NCI-H510A (cell line): ENCODE measurements around the gene TBCEL.
"Not testable (repeated sequence)": the region's sequence is repeated elsewhere in the genome, so short reads cannot be mapped to it uniquely, and the experiment has no call there.

Source experiments
- DNase-seq: peaks from one replicate; lab custom pipeline; 2025; lab: John Stamatoyannopoulos, UW

Gene TBCEL

GRCh38 chr11:121105481-121106195 lies 81.7 kb downstream of the TBCEL start:
- no peak for DNase-seq

DNA sequence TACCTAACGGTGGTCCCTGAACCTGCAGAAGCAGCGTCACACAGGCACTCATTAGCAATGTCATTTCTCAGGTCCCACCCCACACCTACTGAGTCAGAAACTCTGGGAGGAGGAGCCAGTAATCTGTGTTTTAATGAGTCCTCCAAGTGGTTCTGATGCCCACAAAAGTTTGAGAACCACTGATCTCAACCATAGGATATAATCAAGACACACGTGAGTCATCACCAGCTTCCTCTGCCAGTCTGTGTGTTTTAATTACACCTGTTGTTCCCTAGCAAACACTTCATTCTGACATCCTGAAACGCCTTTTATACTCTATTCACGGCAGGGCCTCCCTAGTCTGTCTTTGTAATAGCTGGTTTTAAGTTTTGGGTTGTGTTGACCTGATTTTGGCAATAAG lies 82.9 kb downstream of the TBCEL start:
- DNase-seq: no peak

DNA sequence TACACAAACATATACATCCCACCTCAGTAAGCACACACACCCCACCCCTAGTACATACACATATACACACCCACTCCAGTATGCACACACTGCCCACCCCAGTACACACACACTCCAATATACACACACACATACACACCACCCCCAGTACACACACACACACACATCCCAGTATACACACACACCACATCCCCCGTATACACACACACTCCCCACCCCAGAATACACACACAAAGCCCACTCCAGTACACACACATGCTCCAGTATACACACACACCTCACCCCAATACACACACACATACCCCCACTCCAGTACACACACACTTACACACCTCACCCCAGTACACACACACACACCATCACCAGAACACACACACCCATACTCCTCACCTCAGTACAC lies 84.5 kb downstream of the TBCEL start:
- DNase-seq: no peak

DNA sequence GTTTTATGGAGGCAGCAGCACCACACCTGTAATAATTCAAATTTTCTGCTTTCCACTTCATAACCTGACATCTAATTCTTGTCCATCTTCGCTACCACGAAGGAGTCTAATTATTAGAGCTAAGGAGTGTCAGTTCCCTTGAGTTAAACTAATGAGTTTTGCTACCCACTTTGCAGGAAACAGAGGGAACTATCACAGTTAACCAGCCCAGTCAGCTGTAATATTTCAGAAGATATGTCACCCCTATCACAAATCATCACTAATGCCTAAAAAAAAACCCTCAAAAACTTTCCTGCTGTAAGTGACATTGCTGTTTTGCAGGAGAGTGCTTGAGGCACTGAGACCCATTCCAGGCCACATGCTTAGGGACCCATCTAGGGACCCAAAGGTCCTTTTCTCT lies 85.6 kb downstream of the TBCEL start:
- no peak for DNase-seq

DNA sequence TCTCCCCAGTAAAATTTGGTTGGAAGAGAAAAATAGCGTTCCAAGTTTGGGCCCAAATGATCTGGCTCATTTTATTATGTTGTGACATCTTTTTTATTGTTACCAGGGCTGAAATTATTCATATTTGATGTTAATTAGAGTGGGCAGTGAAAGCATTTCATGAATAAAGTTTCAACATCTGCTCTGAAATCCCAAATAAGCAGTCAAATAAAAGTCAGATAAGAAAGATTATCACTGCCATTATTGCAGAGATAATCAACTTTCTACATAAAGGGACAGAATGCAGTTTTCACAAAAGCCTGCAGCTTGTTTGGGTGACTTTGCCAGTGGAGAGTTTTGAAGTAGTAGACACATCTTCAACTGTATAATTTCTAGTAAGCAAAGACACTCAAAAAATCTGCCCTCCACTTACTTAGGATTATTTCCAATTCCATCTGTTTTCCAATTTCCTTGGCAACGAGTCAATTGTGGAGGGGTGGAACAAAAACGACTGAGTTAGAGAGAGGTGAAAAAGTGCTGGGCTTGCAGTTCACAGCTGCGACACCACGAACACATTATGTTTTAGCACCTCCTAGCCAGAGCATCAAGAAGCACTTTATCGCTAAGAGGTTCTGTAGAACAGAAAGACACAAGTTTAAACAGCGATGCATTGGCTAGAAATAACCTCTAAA lies 86.1 kb downstream of the TBCEL start:
- DNase-seq: no peak

- no peak for DNase-seq
Measured at GRCh38 chr11:121110871-121111724, 87.2 kb downstream of the TBCEL start.

GRCh38 chr11:121112498-121113455 lies 88.9 kb downstream of the TBCEL start:
- DNase-seq: no peak

- DNase-seq: no peak
Measured at GRCh38 chr11:121113611-121114010, 89.7 kb downstream of the TBCEL start.

DNA sequence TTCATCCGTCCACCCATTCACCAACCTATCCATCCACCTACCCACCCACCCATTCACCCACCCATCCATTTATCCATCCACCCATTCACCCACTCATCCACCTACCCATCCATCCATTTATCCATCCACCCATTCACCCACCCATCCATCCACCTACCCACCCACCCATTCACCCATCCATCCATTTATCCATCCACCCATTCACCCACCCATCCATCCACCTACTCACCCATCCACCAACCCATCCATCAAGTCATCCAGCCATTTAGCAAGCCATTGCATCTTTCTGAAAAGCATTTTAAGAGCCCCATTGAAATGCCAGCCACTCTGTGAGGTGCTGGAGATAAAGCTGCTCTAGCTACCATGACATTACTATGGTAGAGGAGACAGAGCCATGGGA lies 91.1 kb downstream of the TBCEL start:
- DNase-seq: not testable (repeated sequence)

- DNase-seq: no peak
Measured at GRCh38 chr11:121117788-121118187, 93.9 kb downstream of the TBCEL start.

DNA sequence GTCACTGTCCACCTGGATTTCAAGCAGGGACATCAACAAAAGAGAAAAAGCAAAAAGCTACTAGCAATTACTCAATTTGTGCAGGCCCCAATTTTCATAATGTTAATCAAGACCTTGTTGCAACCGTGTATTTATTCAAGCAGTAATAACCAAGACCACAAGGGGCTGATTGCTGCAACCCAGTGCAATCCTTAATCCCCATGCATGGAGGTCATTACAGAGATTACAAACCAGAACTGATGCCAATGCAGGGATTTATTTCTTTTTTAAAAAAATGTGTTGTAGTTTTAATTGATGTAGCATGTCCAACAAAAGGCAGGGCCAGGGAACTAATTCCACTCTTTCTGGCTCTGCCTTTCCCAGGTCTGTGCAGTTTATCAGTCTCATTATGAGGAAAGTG lies 95.5 kb downstream of the TBCEL start:
- DNase-seq: no peak

DNA sequence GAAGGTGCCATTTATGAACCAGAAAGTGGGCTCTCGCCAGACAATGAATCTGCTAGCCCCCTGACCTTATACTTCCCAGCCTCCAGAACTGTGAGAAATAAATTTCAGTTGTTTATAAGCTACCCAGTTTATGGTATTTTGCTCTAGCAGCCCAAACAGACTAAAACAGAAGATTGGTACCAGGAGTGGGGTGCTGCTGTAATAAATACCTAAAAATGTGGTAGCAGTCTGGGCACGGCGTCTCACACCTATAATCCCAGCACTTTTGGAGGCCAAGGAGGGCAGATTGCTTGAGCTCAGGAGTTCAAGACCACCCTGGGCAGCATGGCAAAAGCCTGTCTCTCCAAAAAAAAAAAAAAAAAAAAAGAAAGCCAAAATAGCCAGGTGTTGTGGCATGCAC lies 98.4 kb downstream of the TBCEL start:
- DNase-seq: no peak

DNA sequence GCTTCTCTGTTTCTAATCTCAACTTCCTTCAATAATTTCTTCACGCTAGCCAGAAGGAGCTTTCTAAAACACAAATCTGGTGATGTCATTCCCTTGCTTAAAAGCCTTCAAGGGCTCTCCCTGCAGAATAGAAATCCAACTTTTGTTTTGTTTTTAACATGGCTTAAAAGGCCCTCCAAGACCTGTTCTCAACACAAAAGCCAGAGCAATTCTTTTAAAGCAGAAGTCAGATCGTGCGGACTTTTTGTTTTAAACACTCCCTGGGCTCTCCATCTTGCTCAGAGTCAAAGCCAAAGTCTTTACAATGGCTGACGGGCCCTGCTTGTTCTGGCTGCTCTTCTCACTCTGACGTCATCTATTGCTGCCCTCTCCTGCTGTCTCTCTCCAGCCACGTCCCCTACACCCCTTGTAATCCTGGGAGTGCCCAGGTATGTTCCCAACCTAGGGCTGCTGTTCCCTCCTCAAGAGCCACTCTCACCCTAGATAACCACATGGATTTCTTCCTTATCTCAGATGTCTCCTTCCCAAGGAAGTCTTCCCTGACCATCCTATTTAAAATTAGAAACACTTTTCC lies 99.7 kb downstream of the TBCEL start:
- no peak for DNase-seq

- no peak for DNase-seq
Measured at GRCh38 chr11:121127809-121128208, 103.9 kb downstream of the TBCEL start.

DNA sequence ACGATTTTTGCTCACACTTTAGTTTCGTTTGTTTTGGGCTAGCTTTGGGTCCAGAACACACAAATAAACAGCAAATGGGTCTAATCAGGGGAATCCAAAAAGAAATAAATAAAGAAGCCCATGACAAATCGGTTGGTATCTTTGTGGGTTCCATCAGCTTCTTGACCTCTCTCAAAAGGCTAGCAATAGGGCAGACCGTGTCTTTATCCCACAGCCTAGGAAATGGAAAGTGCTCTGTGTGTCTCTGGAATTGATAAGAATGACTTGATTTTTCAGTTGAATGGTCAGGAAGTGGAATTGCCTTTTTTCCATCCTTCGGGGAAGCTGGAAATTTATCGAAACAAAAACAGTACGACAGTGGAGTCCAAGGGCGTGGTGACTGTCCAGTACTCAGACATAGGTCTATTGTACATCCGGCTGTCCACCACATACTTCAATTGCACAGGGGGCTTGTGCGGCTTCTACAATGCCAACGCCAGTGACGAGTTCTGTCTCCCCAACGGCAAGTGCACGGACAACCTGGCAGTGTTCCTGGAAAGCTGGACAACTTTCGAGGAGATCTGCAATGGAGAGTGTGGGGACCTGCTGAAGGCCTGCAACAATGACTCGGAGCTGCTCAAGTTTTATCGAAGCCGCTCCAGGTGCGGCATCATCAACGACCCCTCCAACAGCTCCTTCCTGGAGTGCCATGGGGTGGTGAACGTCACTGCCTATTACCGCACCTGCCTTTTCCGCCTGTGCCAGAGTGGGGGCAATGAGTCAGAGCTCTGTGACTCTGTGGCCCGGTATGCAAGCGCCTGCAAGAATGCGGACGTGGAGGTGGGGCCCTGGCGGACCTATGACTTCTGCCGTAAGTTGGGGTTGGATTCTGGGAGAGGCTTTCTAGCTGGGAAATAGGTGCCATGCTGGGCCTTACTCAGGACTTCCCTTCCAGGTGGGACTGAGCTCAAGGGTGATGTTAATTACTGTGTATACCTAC lies 105.7 kb downstream of the TBCEL start:
- DNase-seq: no peak

- DNase-seq: no peak
Measured at GRCh38 chr11:121131656-121132055, 107.8 kb downstream of the TBCEL start.

- no peak for DNase-seq
Measured at GRCh38 chr11:121132211-121132976, 108.5 kb downstream of the TBCEL start.

- no peak for DNase-seq
Measured at GRCh38 chr11:121134741-121135312, 110.9 kb downstream of the TBCEL start.

GRCh38 chr11:121137005-121137404 lies 113.1 kb downstream of the TBCEL start:
- no peak for DNase-seq
